Lung microvascular endothelial cell (primary cell): Measurements from ENCODE around the gene SLC39A2. TPM values are rescaled to one million over a fixed set of nuclear protein-coding genes. Genes with fewer than 3 reads are reported as not detected.

Experiments used
- DNase-seq, 2 donors: peaks; one replicate each; pipeline versions ENCODE4 v3.0.0 to v3.0.0-alpha.2; 2010; ENCODE audit warnings: low read depth in 2 of 2
- total RNA-seq: library from RNA; depleted of rRNA; stranded (reverse); fragments of >200 nt; gene quantifications from 2 replicates; pipeline ENCODE4 v1.2.1, GENCODE V29; 2014

SLC39A2 gene
- total RNA-seq, 1 donor from 2014 or later: not detected

GRCh38 chr14:21043974-21044618 lies 45.0 kb downstream of the SLC39A2 start:
- DNase-seq: peak in 1 of 2 donors; percentile 45

GRCh38 chr14:21047378-21047781 lies 48.3 kb downstream of the SLC39A2 start:
- no peak for DNase-seq

DNA sequence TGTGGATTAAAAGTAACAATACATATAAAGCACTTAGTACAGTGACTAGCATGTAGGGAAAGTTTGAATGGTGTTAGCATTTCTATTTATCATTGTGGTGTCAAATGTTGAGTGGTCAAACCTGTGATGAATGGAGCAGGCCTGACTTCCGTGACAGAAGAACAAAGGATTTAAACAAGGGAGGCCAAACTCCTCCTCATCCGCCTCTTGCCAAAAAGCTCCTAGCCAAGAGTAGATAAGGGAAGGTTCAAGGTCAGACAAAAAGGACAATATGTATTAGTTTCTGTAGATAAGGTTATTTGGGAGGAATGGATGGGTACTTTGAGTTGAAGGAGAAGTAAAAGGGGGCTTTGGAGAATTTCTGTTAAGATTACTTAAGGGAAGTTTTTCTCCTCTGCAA lies 49.5 kb downstream of the SLC39A2 start:
- peak in 1 of 2 donors; percentile 41 for DNase-seq

DNA sequence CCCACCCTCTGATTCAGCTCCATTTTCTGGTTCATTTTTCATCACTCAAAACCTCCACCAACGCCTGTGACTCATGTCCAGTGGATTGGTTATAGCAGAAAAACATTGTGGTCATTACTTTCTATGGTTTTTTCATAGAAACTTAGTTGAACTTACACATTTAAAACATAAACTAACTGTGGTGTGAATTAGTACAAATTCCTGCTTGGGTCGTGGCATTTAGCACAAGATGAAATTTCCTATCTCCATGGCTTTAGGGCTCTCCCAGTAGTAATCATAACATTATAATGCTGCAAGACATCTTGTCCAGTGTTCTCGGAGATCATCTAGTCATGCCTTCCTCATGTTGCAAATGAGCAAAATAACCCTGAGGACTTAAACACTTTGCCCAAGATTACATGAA lies 50.2 kb downstream of the SLC39A2 start:
- DNase-seq: no peak

GRCh38 chr14:21050597-21050996 lies 51.5 kb downstream of the SLC39A2 start:
- DNase-seq: no peak

Other genes starting within 250 kb of the SLC39A2 start
- gene EDDM3B, start 230.9 kb upstream of the SLC39A2 start, total RNA-seq: not detected in 2 replicates
- gene RNASE6, start 218.0 kb upstream of the SLC39A2 start, total RNA-seq: not detected in 2 replicates
- 4.6 and 14.6 TPM in 2 replicates for gene RNASE1, start 196.4 kb upstream of the SLC39A2 start, total RNA-seq
- gene RNASE3, start 107.9 kb upstream of the SLC39A2 start, total RNA-seq: not detected in 2 replicates
- gene RNASE2, start 43.8 kb upstream of the SLC39A2 start, total RNA-seq: not detected in 2 replicates
- gene METTL17, start 9.3 kb upstream of the SLC39A2 start, total RNA-seq: 13.1 and 19.0 TPM in 2 replicates
- gene NDRG2, start 25.8 kb downstream of the SLC39A2 start, total RNA-seq: 0.65 and 3.6 TPM in 2 replicates
- not detected in 2 replicates for gene TPPP2, start 30.9 kb downstream of the SLC39A2 start, total RNA-seq
- gene RNASE13, start 35.5 kb downstream of the SLC39A2 start, total RNA-seq: not detected in 2 replicates
- gene RNASE7, start 43.1 kb downstream of the SLC39A2 start, total RNA-seq: not detected in 2 replicates
- not detected in 2 replicates for gene RNASE8, start 58.5 kb downstream of the SLC39A2 start, total RNA-seq
- gene ARHGEF40, start 71.0 kb downstream of the SLC39A2 start, total RNA-seq: 4.8 and 5.8 TPM in 2 replicates
- 2.0 and 2.4 TPM in 2 replicates for gene ZNF219, start 99.4 kb downstream of the SLC39A2 start, total RNA-seq
- gene TMEM253, start 101.8 kb downstream of the SLC39A2 start, total RNA-seq: not detected in 2 replicates
- not detected in 2 replicates for gene OR5AU1, start 156.8 kb downstream of the SLC39A2 start, total RNA-seq